Thoracic aorta (tissue), 2 donors: ENCODE results near the gene CYLD. TPM values are rescaled to one million over a fixed set of nuclear protein-coding genes. Genes with fewer than 3 reads are reported as not detected.

Experiments
- ATAC-seq: fragments of 150-250 bp; one replicate; pipeline ENCODE4 v1.8.0; 2017; ENCODE audit warnings: low read depth; ENCODE audit not compliant: insufficient number of reproducible peaks, low FRiP score
- DNase-seq: peaks from one replicate; pipeline ENCODE4 v3.0.0-alpha.2; 2020; ENCODE audit warnings: low spot score
- H3K27ac ChIP-seq, 2 donors: fragments of 200-600 bp; sonication (generic); 1 replicate in 1 of 2; 2 replicates in 1 of 2; pipeline ENCODE4 v1.5.1; 2016; ENCODE audit warnings: mild to moderate bottlenecking in 2 of 2, moderate library complexity in 2 of 2
- H3K27me3 ChIP-seq: fragments of 200-600 bp; sonication (generic); replicated peaks from 2 replicates; pipeline ENCODE4 v1.6.0; 2016; ENCODE audit warnings: mild to moderate bottlenecking; ENCODE audit not compliant: insufficient read depth
- H3K36me3 ChIP-seq: fragments of 200-600 bp; sonication (generic); one replicate; pipeline ENCODE4 v1.5.1; 2016
- H3K4me1 ChIP-seq, 2 donors: fragments of 200-600 bp; sonication (generic); 1 replicate in 1 of 2; 2 replicates in 1 of 2; pipeline versions ENCODE4 v1.5.1 to v1.6.0; 2016; ENCODE audit warnings: low read depth in 2 of 2, mild to moderate bottlenecking in 1 of 2; ENCODE audit not compliant: control insufficient read depth in 1 of 2
- H3K4me3 ChIP-seq: fragments of 200-600 bp; sonication (generic); 2 replicates; pipeline ENCODE4 v1.5.1; 2016; ENCODE audit warnings: mild to moderate bottlenecking
- H3K9me3 ChIP-seq: fragments of 200-600 bp; sonication (generic); 2 replicates; pipeline ENCODE4 v1.5.1; 2016
- total RNA-seq, 2 donors: library from RNA; depleted of rRNA; stranded (reverse); fragments of >200 nt; gene quantifications; one replicate each; pipeline versions ENCODE4 v1.1.0 to v1.2.3, GENCODE V29; 2016
- TF ChIP-seq, protein P1 (sequence below): fragments of 200-600 bp; sonication (generic); IDR thresholded peaks from one replicate; pipeline ENCODE4 v1.5.1; 2019; ENCODE audit warnings: antibody characterized with exemption

CYLD gene
- total RNA-seq, 2 donors from 2014 or later, result 53.9 to 91.9 TPM

DNA sequence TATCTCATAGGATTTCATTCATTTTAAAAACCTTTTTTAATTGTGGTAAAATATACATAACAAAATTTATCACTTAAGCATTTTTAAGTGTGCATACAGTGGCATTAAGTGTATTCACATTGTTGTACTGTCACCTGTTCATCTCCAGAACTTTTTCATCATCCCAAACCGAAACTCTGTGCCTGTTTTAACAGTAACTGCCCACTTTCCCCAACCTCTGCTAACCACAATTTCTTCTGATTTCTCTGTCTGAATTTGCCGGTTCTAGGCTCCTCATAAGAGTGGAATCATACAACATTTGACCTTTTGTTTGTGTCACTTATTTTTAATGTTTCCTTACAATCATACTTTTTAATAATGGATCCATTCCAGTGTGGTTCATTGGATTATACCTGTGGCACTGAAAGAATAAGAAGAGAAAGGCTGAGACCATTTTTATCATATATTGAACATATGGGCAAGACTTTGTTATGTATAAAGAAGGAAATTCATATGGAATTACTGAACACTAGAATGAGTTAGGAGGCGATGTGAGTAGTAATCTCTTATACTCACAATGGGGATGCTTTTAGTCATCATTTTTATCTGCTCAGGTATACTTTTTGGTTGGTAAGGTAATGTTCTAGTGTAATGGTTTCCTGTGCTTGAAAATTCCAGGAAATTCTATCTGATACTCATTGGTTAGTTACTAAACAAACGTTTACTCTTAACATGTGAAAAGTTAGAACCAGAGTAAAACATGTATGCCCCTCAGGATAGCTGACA, 10.8 kb downstream of the CYLD start:
- TF ChIP-seq, protein P1, sequence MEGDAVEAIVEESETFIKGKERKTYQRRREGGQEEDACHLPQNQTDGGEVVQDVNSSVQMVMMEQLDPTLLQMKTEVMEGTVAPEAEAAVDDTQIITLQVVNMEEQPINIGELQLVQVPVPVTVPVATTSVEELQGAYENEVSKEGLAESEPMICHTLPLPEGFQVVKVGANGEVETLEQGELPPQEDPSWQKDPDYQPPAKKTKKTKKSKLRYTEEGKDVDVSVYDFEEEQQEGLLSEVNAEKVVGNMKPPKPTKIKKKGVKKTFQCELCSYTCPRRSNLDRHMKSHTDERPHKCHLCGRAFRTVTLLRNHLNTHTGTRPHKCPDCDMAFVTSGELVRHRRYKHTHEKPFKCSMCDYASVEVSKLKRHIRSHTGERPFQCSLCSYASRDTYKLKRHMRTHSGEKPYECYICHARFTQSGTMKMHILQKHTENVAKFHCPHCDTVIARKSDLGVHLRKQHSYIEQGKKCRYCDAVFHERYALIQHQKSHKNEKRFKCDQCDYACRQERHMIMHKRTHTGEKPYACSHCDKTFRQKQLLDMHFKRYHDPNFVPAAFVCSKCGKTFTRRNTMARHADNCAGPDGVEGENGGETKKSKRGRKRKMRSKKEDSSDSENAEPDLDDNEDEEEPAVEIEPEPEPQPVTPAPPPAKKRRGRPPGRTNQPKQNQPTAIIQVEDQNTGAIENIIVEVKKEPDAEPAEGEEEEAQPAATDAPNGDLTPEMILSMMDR, result no peak
- Histone ChIP-seq H3K4me1 (peaks cover 7 to 37% of the 10 kb centered on the region in 2 donors), H3K27ac (no peak overlapping the region), H3K4me3 (no peak overlapping the region), H3K27me3 (no peaks in the 10 kb centered on the region), H3K36me3 (peaks cover 18% of the 10 kb centered on the region), H3K9me3 (no peaks in the 10 kb centered on the region)
- DNase-seq (no peak), ATAC-seq (no peak)

DNA sequence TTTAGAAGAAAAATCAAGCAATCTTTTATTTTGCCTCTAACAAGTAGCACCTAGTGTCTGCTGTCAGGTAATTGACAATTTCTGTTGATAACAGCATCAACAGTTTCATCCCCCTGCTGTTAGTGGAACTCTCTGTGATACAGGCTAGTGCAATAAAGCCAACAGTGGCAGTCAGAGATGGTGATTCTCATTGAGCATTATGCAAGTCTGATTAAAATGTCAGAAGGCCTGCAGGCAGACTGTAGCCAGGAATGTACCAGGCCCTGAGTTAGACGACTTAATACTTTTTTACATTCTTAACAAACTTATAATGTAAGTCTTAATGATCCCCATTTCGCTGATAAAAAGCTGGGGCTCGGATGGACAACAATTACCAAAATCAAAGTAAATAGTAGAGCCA, 14.6 kb downstream of the CYLD start:
- TF ChIP-seq, protein P1, result no peak
- Histone ChIP-seq H3K27ac (no peak overlapping the region), H3K27me3 (no peaks in the 10 kb centered on the region), H3K9me3 (no peaks in the 10 kb centered on the region), H3K4me3 (no peak overlapping the region), H3K36me3 (peaks cover 13% of the 10 kb centered on the region), H3K4me1 (peaks cover 0 to 15% of the 10 kb centered on the region in 2 donors)
- DNase-seq (no peak), ATAC-seq (no peak)

DNA sequence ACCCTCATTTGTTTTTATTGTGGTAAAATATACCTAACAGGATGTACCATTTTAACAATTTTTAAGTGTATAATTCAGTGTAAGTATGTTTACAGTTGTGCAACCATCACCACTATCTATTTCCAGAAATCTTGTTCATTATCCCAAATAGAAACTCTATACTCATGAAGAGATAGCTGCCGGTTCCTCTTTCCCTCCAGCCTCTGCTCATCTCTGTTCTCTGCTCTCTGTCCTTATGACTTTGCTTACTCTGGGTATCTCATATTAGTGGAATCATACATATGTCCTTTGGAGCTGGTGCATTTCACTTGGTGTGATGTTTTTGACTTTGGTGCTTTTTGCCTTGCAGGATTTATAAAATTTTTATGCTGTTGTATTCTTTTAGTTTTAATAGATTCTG, 19.4 kb downstream of the CYLD start:
- Histone ChIP-seq H3K4me3 (no peak overlapping the region), H3K27ac (no peak overlapping the region), H3K36me3 (peaks cover 11% of the 10 kb centered on the region), H3K4me1 (peaks cover 0 to 35% of the 10 kb centered on the region in 2 donors), H3K27me3 (no peaks in the 10 kb centered on the region), H3K9me3 (peaks cover 5% of the 10 kb centered on the region)
- DNase-seq (no peak), ATAC-seq (no peak)
- TF ChIP-seq, protein P1, result no peak

- ATAC-seq (no peak), DNase-seq (no peak)
- Histone ChIP-seq H3K4me1 (peaks cover 0 to 29% of the 10 kb centered on the region in 2 donors), H3K36me3 (peaks cover 15% of the 10 kb centered on the region), H3K27me3 (no peaks in the 10 kb centered on the region), H3K4me3 (no peak overlapping the region), H3K27ac (no peak overlapping the region), H3K9me3 (peaks cover 6% of the 10 kb centered on the region)
- TF ChIP-seq, protein P1, result no peak
Observed at GRCh38 chr16:50762241-50762640, 20.4 kb downstream of the CYLD start.

DNA sequence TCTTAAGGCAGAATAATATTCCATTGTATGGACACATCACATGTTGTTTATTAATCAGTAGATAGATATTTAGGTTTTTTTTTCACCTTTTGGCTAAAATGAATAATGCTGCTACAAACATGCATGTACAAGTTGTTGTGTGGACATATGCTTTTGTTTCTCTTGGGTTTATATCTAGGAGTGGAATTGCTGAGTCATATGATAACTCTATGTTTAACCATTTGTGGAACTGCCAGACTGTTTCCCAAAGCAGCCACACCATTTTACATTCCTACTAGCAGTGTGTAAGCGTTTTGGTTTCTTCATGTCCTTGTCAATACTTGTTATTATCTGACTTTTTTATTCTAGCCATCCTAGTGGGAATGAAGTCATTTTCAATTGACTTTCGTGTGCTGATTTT, 21.3 kb downstream of the CYLD start:
- no peak for ATAC-seq
- TF ChIP-seq, protein P1, result no peak
- Histone ChIP-seq H3K4me3 (no peak overlapping the region), H3K27ac (no peak overlapping the region), H3K4me1 (peaks cover 0 to 29% of the 10 kb centered on the region in 2 donors), H3K27me3 (no peaks in the 10 kb centered on the region), H3K9me3 (peaks cover 6% of the 10 kb centered on the region), H3K36me3 (peaks cover 11% of the 10 kb centered on the region)
- no peak for DNase-seq
